Measurements from ENCODE around the gene CFAP73. TPM values are rescaled to one million over a fixed set of nuclear protein-coding genes. Genes with fewer than 3 reads are reported as not detected.

The CFAP73 gene
- total RNA-seq: not detected in 2 replicates

DNA sequence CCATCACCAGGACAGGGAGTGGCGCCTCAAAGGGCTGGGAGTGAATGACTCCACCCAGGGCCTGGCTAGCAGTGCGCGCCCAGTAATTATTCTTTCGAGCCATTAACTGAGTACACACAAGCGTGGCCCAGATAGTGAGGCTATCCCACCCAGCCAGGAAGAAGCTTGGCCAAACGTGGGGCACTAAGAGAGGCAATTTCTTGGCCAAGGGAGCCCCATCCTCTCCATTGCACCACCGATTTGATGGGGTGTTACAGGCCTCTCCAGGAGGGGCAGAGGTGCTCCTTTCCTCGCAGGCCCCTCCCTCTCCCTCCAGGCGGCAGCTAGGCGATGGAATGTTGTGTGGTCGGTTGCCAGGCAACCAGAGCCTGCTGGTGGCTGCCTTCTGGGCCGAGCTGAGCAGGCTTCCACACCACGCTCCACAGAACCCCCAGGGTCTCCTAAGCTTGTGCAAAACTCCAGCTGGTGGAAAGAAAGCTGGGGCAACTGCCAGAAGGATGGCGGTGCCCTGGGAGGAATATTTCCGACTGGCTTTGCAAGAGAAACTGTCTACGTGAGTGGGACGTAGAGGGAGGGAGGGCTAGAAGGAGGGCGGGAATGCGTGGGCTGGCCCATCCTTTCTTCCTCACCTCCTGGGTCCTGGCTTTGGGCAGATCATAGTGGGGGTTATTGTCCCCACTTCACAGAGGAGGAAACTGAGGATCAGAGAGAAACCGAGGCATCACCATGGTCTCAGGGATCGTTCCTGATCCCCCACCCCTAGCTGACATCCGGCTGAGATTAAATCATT is at the start of gene CFAP73:
Gene CFAP73 (plus strand): TSS at position 364 of the 790 bp plus-strand sequence. CDS start 134 bp downstream, at position 498.
- H3K4me3 Mint-ChIP-seq: no peak within 1 kb of the TSS
- H3K27me3 Mint-ChIP-seq: peaks cover 35% of the 10 kb centered on the region
- no peak for DNase-seq
- no peaks in the 10 kb centered on the region for H3K9me3 Mint-ChIP-seq
- H3K36me3 Mint-ChIP-seq (ENCODE audit: low read depth): no peaks in the 10 kb centered on the region
- H3K27ac Mint-ChIP-seq: no peak within 1 kb of the TSS
- intact Hi-C loops (cut with micrococcal nuclease): loop anchor here (10.0 kb wide), 1 partner anchor 245 kb away; the partner anchor contains the start of gene OAS1
- peaks cover 10% of the 10 kb centered on the region for H3K4me1 Mint-ChIP-seq

DNA sequence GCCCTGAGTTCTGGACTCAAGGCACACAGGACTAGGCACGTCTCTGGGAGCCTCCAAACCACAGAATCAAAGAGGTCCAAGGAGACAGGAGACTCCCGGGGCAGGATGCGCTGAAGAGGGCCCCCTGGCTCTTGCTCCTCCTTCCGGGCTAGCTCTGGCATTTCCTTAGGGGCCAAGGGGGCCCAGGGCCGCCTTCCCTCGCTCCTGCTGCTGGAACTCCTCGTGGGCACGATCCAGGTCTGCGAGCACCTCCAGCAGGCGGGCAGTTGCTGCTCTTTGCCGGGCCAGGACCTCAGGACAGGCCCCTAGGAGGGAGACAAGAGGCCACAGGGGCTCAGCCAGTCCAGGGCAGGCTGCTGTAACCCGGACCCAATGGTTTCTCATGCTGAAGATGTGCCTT is 49.8 kb upstream of the CFAP73 start:
- intact Hi-C loops (cut with micrococcal nuclease): loop anchor here (5.0 kb wide), 1 partner anchor 33 kb away; no protein-coding TSS in a partner anchor
- H3K4me3 Mint-ChIP-seq: no peak overlapping the region
- H3K4me1 Mint-ChIP-seq: peaks cover 8% of the 10 kb centered on the region
- H3K9me3 Mint-ChIP-seq: no peaks in the 10 kb centered on the region
- no peaks in the 10 kb centered on the region for H3K36me3 Mint-ChIP-seq (ENCODE audit: low read depth)
- no peaks in the 10 kb centered on the region for H3K27me3 Mint-ChIP-seq
- no peak overlapping the region for H3K27ac Mint-ChIP-seq
- DNase-seq: no peak

DNA sequence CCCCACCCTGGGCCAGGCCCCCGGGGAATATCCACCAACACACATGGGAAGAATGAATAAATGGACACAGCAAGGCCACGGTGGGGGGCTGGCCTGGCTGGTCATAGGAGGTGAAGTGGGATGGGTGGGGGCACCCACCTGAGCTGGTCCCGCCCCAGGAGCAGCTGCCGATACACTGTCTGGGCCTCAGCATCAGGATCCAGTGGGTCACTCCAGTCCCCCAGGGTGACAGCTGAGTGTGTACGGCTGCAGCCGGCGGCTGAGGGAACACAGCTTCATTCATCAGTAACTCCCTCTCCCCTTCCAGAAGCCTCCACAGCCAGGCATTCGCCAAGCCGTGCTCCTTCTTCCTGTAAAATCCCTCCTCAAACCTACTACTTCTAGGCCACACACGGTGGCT is 47.8 kb upstream of the CFAP73 start:
- Mint-ChIP-seq H3K36me3 (ENCODE audit: low read depth) (no peaks in the 10 kb centered on the region), H3K4me3 (no peak overlapping the region), H3K4me1 (peaks cover 8% of the 10 kb centered on the region), H3K9me3 (no peaks in the 10 kb centered on the region), H3K27me3 (no peaks in the 10 kb centered on the region), H3K27ac (no peak overlapping the region)
- DNase-seq: no peak
- intact Hi-C loops (cut with micrococcal nuclease): no loop called here

DNA sequence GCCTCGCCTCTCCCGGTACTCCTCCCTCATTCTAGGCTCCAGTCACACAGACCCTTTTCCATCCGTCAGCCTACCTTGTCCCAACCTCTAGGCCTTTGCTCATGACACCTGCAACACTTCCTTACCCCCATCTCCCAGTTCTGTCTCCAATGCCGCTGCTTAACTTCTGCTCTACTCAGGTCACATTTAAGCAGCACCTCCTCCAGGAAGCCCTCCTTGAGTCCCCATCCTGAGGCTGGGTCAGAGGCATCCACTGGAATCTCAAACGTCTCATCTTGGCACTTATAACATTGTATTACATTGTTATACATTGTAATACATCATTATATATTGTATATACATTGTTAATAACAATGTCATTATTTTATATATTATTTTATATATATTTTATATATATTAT is 46.7 kb upstream of the CFAP73 start:
- no peaks in the 10 kb centered on the region for H3K27me3 Mint-ChIP-seq
- H3K4me1 Mint-ChIP-seq: peaks cover 8% of the 10 kb centered on the region
- no peaks in the 10 kb centered on the region for H3K36me3 Mint-ChIP-seq (ENCODE audit: low read depth)
- DNase-seq: no peak
- no peak overlapping the region for H3K4me3 Mint-ChIP-seq
- intact Hi-C loops (cut with micrococcal nuclease): no loop called here
- no peaks in the 10 kb centered on the region for H3K9me3 Mint-ChIP-seq
- no peak overlapping the region for H3K27ac Mint-ChIP-seq

DNA sequence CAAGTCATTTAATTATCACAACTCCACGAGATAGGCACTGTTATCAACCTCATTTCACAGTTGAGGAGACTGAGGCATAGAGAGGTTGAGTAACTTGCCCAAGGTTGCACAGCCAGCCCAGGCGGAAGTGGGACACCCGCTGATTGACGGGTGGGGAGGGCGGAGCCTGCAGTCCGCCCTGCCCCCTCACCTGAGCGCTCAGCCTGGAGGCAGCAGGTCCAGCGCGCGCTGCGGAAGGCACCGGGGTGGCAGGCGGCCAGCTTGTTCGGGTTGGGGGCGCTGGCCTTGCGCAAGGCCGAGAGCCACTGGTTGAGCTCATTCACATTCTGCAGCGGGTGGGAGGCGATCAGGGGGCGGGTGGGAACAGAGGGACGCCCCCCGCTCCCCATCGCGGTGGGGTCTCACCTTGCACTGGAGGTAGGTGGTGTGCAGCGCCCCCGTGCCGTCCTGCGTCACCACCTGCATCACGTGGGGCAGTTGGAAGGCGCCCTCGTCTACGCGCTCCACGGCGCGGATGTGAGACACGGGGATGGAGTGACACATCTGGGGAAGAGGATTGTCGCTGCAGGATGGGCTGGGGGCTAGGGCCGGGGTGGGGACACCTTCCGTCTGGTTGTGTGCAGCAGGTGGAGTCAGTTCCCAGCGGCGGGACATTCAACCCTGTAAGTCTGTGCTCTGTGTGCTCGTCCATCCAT is 45.6 kb upstream of the CFAP73 start:
- DNase-seq: peak; percentile 86
- Mint-ChIP-seq H3K4me1 (peaks cover 6% of the 10 kb centered on the region), H3K27me3 (no peaks in the 10 kb centered on the region), H3K27ac (peak overlapping the region; percentile 25), H3K4me3 (peak overlapping the region; percentile 75), H3K36me3 (ENCODE audit: low read depth) (no peaks in the 10 kb centered on the region), H3K9me3 (no peaks in the 10 kb centered on the region)
- intact Hi-C loops (cut with micrococcal nuclease): no loop called here

DNA sequence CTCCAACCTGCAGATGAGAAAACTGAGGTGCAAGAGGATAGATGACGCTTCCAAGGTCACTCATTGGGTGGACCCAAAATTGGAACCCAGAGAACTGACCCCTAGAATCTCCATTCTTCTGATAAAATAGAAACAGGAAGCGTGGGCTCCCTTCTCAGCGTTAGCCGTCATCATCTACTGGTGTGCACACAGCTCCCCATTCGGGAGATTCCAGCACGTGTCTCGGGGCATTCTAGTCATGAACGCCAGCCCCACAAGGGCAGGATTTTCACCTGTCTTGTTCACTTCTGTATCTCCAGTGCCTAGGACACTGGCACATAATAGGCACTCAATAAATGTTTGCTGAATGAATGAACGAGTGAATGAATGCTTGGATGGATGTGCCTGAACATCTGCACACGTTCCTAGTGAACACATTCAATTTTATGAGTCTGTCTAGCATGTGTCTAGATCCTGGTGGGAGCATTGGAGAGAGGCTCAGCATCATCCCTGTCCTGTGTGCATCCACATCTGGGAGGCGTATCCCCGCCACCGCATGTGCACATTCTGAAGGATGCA is 44.5 kb upstream of the CFAP73 start:
- Mint-ChIP-seq H3K27me3 (no peaks in the 10 kb centered on the region), H3K27ac (no peak overlapping the region), H3K4me1 (peaks cover 6% of the 10 kb centered on the region), H3K36me3 (ENCODE audit: low read depth) (no peaks in the 10 kb centered on the region), H3K9me3 (no peaks in the 10 kb centered on the region), H3K4me3 (no peak overlapping the region)
- intact Hi-C loops (cut with micrococcal nuclease): no loop called here
- DNase-seq: no peak

DNA sequence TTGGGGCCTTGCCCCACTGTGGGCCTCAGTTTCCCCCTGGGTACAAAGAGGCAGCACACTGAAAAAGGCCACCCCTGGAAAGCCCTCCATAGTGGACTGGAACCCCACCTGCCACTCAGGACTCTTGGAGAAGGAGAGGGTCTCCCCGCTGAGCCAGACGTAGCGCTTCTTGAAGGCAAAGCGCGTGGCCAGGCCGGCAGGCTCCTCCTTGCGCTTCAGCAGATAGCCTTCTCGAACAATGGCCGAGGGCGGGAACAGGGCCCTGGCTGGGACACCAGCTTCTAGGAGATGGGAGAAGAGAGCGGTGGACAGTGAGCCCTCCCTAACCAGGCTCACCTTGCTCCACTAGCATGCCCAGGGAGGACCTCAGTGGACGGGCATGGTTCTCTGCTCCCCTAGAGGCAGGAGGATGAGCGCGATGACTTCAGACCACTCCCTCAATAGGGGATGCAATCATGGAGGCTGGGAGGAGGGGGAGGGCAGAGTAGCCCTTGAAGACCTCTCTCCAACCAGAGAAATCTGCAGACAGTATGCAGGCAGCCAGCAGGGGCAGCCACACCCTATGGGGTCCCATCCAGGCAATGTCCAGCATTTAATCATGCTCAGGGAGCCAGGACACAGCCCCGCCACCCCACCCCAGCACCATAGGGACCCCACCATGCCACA is 43.8 kb upstream of the CFAP73 start:
- H3K4me3 Mint-ChIP-seq: no peak overlapping the region

DNA sequence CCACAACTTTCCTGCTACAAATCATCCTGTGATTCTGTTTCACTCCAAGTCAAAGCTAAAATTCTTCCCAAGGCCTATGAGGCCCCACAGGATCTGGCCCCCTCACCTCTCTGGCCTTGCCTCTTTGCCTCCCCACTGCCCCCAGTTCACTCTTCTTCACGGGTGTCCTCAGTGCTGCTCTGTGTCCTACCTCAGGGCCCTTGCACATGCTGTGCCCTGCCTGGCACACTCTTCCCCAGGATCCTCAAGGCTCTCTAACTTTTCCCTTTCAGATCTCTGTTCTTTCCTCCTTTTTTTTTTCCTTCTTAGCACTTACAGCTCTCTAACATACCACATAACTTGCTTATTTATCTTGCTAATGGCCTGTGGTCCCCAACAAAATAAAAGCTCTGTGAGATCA is 43.2 kb upstream of the CFAP73 start:
- intact Hi-C loops (cut with micrococcal nuclease): no loop called here
- H3K27me3 Mint-ChIP-seq: no peaks in the 10 kb centered on the region
- no peak overlapping the region for H3K27ac Mint-ChIP-seq
- H3K4me3 Mint-ChIP-seq: no peak overlapping the region
- DNase-seq: no peak
- H3K4me1 Mint-ChIP-seq: peaks cover 6% of the 10 kb centered on the region
- H3K36me3 Mint-ChIP-seq (ENCODE audit: low read depth): no peaks in the 10 kb centered on the region
- H3K9me3 Mint-ChIP-seq: no peaks in the 10 kb centered on the region

More for the DNA sequence above, 43.8 kb upstream of the CFAP73 start:
- Mint-ChIP-seq H3K27ac (no peak overlapping the region), H3K36me3 (ENCODE audit: low read depth) (no peaks in the 10 kb centered on the region), H3K4me1 (peaks cover 6% of the 10 kb centered on the region), H3K9me3 (no peaks in the 10 kb centered on the region), H3K27me3 (no peaks in the 10 kb centered on the region)
- DNase-seq: no peak
- intact Hi-C loops (cut with micrococcal nuclease): no loop called here

DNA sequence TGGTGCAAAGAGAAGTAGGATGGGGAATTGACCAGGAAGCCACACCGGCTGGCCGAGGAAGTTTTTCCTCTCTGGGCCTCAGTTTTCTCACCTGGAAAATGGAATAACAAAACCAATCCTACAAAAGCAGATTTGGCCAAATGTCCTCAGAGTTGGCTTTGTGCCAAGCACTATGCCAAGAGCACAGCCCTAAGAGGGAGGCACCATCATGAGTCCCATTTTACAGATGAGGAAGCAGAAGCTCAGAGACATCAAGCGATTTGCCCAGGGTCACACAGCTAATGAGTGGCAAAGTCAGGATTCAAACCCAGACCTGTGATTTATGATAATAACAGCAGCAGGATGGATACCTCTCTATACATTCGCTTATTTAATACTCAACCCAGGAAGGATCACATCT is 41.2 kb upstream of the CFAP73 start:
- no peaks in the 10 kb centered on the region for H3K9me3 Mint-ChIP-seq
- no peaks in the 10 kb centered on the region for H3K27me3 Mint-ChIP-seq
- H3K4me3 Mint-ChIP-seq: no peak overlapping the region
- H3K27ac Mint-ChIP-seq: no peak overlapping the region
- no peak for DNase-seq
- peaks cover 6% of the 10 kb centered on the region for H3K4me1 Mint-ChIP-seq
- intact Hi-C loops (cut with micrococcal nuclease): no loop called here
- H3K36me3 Mint-ChIP-seq (ENCODE audit: low read depth): no peaks in the 10 kb centered on the region

DNA sequence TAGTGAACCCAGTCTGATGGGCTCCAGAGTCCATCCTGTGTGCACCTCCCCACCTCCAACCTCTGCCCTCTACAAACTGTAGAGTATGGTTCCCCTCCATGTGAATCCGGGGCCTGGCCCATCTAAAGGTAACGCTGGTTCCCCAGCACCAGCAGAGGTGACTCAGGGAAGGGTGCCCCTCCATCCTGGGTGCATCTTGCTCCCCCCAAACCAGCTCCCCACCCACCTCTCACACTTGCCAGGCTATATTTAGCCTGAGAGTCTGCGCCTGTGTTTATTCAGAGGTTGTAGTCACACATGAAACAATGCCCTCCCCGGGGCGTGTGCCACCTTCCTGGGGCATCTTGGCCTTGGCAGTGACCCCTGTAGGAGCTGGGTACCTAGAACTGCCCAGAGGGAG is 40.2 kb upstream of the CFAP73 start:
- H3K27ac Mint-ChIP-seq: no peak overlapping the region
- no peaks in the 10 kb centered on the region for H3K4me1 Mint-ChIP-seq
- no peaks in the 10 kb centered on the region for H3K36me3 Mint-ChIP-seq (ENCODE audit: low read depth)
- H3K4me3 Mint-ChIP-seq: no peak overlapping the region
- H3K9me3 Mint-ChIP-seq: no peaks in the 10 kb centered on the region
- no peak for DNase-seq
- intact Hi-C loops (cut with micrococcal nuclease): no loop called here
- no peaks in the 10 kb centered on the region for H3K27me3 Mint-ChIP-seq

DNA sequence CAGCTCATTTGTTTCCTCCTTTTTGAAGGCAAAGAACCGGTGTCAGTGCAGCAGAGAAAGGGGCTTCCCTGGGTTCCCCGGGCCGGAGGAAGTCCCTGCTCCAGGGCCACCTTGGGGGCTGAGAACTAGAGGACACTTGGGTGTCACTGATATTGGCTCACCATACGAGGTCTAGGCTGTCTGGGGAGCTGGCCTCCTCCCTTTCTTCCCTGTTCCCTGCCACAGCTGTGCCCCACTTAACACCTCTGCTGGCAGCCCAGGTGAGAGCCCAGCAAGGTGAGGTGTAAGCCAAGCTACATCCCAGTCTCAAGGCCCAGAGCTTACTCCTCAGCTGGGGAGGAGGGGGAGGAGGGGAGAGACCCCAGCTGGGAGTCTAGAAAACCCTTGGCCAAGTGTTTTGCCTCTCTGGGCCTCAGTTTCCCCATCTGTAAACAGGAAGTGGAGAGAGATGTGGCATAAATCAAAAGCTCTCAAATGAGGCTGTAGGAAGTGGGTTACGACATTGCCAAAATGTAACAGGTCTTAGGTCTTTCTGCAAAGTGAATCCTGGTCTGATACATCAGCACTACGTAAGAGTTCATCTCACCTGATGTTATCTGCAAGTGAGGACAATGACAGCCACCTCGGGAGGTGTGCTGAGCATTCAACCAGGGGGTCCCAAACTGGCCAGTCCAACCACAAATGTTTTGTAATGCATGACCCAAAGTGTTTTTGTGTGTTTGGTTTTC is 39.5 kb upstream of the CFAP73 start:
- no peak for DNase-seq
- no peaks in the 10 kb centered on the region for H3K27me3 Mint-ChIP-seq
- no peak overlapping the region for H3K27ac Mint-ChIP-seq
- H3K36me3 Mint-ChIP-seq (ENCODE audit: low read depth): no peaks in the 10 kb centered on the region
- no peaks in the 10 kb centered on the region for H3K9me3 Mint-ChIP-seq
- no peaks in the 10 kb centered on the region for H3K4me1 Mint-ChIP-seq
- intact Hi-C loops (cut with micrococcal nuclease): no loop called here
- H3K4me3 Mint-ChIP-seq: no peak overlapping the region

DNA sequence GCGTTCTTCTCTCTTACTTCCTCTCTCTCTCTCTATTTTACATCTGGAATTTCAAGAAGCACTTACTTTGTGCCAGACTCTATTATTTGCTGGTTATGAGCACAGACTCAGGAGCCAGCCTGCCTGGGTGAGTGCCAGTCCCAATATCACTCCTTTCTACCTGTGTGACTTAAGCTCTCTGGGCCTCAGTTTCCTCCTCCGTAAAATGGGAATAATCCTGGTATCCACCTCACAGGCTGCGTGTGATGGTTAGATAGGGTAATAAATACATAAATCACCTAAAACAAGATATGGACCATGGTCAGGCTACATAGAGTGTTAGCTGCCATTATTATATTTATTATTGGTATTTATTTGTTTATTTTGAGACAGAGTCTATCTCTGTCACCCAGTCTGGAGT is 38.3 kb upstream of the CFAP73 start:
- H3K27ac Mint-ChIP-seq: no peak overlapping the region
- H3K9me3 Mint-ChIP-seq: no peaks in the 10 kb centered on the region
- H3K27me3 Mint-ChIP-seq: no peaks in the 10 kb centered on the region
- intact Hi-C loops (cut with micrococcal nuclease): no loop called here
- H3K4me1 Mint-ChIP-seq: no peaks in the 10 kb centered on the region
- H3K36me3 Mint-ChIP-seq (ENCODE audit: low read depth): no peaks in the 10 kb centered on the region
- no peak overlapping the region for H3K4me3 Mint-ChIP-seq
- DNase-seq: no peak

DNA sequence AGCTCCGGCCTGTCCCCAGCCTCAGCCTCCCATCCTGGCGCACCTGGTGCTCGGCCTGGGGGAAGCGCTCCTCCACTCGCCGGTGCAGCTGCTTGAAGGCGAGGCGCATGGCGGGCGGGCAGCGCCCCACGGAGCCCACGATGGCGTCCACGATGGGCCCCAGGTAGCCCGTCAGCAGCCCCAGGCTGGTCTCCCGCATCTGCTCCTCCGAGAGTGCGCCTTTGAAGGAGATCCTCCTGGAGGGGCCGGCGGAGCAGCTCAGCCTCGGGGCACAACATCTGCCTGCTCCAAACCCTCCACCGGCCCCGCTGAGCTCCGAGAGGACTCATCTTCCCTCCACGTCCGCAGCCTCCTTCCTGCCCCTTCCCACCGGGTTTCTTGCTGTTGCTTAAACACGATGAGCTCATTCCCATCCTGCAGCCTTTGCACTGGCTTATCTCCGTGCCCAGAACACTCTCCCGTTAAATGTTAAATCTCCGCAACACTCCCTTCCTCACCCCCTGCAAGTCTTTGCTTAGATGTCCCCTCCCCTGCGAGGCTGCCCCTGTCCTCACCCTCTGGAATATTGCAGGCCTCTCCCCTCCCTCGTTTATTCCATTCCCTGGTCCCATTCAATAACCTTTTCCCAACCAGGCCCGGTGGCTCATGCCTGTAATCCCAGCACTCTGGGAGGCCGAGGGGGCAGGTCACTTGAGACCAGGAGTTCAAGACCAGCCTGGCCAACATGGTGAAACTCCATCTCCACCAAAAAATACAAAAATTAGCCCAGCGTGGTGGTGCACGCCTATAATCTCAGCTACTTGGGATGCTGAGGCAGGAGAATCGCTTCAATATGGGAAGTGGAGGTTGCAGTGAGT is 37.3 kb upstream of the CFAP73 start:
- intact Hi-C loops (cut with micrococcal nuclease): no loop called here
- H3K9me3 Mint-ChIP-seq: no peaks in the 10 kb centered on the region
- no peak overlapping the region for H3K27ac Mint-ChIP-seq
- DNase-seq: no peak
- H3K27me3 Mint-ChIP-seq: no peaks in the 10 kb centered on the region
- no peak overlapping the region for H3K4me3 Mint-ChIP-seq
- no peaks in the 10 kb centered on the region for H3K4me1 Mint-ChIP-seq
- no peaks in the 10 kb centered on the region for H3K36me3 Mint-ChIP-seq (ENCODE audit: low read depth)

Data from activated CD4-positive, alpha-beta T cell treated with anti-CD3 and anti-CD28 coated beads, Interleukin-2, amount 10 ng/mL, durations not matched to agents 24 days and 14 days (primary cell).